ENCODE data around the gene SMARCC2.
"Not testable (repeated sequence)": the region's sequence is repeated elsewhere in the genome, so short reads cannot be mapped to it uniquely, and the experiment has no call there.

SMARCC2 gene

GRCh38 chr12:56206452-56207166 is 17.3 kb upstream of the SMARCC2 start:
- no peak for FAIRE-seq

GRCh38 chr12:56205445-56205844 is 16.2 kb upstream of the SMARCC2 start:
- no peak for FAIRE-seq

GRCh38 chr12:56204275-56204674 is 15.0 kb upstream of the SMARCC2 start:
- no peak for FAIRE-seq

- no peak for FAIRE-seq
Observed at GRCh38 chr12:56202838-56203237, 13.6 kb upstream of the SMARCC2 start.

GRCh38 chr12:56202366-56202765 is 13.1 kb upstream of the SMARCC2 start:
- no peak for FAIRE-seq

GRCh38 chr12:56198836-56199235 is 9.6 kb upstream of the SMARCC2 start:
- FAIRE-seq, result no peak

- FAIRE-seq, result no peak
Observed at GRCh38 chr12:56197921-56198635, 8.8 kb upstream of the SMARCC2 start.

GRCh38 chr12:56196818-56197550 is 7.7 kb upstream of the SMARCC2 start:
- FAIRE-seq, result not testable (repeated sequence)

GRCh38 chr12:56193025-56193578 is 3.8 kb upstream of the SMARCC2 start:
- peak; percentile 95 for FAIRE-seq

- no peak for FAIRE-seq
Observed at GRCh38 chr12:56192582-56192981, 3.3 kb upstream of the SMARCC2 start.

- no peak for FAIRE-seq
Observed at GRCh38 chr12:56190695-56191155, 1.4 kb upstream of the SMARCC2 start.

GRCh38 chr12:56189918-56190694 is 823 bp upstream of the SMARCC2 start:
- FAIRE-seq, result no peak

- FAIRE-seq, result no peak
Observed at GRCh38 chr12:56188778-56189098, 545 bp downstream of the SMARCC2 start.

GRCh38 chr12:56188131-56188777 is 1.0 kb downstream of the SMARCC2 start:
- FAIRE-seq, result no peak

- no peak for FAIRE-seq
Observed at GRCh38 chr12:56186957-56187356, 2.3 kb downstream of the SMARCC2 start.

GRCh38 chr12:56178347-56178746 is 10.9 kb downstream of the SMARCC2 start:
- no peak for FAIRE-seq

- FAIRE-seq, result no peak
Observed at GRCh38 chr12:56172839-56173238, 16.4 kb downstream of the SMARCC2 start.

- no peak for FAIRE-seq
Observed at GRCh38 chr12:56169229-56169759, 20.0 kb downstream of the SMARCC2 start.

- FAIRE-seq, result no peak
Observed at GRCh38 chr12:56165369-56165768, 23.9 kb downstream of the SMARCC2 start.

- FAIRE-seq, result no peak
Observed at GRCh38 chr12:56164345-56164729, 24.9 kb downstream of the SMARCC2 start.

- no peak for FAIRE-seq
Observed at GRCh38 chr12:56163533-56164344, 25.5 kb downstream of the SMARCC2 start.
